GM12872 (cell line): Measurements from ENCODE around the gene TMEM131L.
A peak's percentile ranks its signal among the peaks of the same experiment; 100 is the strongest.

Source experiments
- CTCF ChIP-seq: IDR thresholded peaks from 3 replicates; pipeline ENCODE4 v1.5.1; 2011; ENCODE audit warnings: low read depth, mild to moderate bottlenecking, low read length, moderate library complexity; ENCODE audit not compliant: insufficient read depth

The TMEM131L gene

DNA sequence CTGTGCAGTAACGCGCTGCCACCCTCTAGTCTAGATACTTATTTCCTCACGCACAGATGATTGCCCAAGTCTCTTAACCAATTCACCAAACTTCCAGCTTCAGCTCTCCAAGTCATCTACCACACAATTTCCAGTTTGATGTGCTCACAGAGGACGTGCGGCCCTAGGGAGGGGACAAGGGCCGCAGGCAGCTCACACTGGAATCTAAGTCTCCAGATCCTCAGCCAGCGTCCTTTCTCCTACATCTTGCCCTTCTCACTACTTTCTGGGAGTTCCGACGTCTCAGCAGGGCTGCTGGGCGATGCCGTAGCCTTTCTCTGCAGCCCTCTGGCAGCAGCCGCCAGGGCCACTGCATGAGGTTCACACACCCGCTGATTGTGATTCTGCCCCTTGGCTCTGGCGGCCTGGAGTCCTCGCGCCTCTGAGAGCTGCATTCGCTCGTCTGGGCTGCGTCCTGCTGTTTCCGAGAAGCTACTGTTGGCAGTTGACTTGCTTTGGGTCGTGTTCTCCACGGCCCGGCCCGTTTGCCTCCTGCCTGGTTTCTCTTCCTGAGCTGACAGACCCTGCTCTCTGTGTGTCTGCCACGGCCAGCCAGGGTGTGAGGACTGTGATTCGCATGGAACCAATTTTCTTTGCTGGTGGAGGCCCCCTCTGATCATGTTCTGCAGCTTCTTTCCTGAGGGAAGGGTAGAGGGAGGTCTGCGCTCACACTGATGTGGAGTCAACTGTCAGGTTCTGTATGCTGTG is 14.1 kb upstream of the TMEM131L start:
- TF ChIP-seq CTCF: no peak

DNA sequence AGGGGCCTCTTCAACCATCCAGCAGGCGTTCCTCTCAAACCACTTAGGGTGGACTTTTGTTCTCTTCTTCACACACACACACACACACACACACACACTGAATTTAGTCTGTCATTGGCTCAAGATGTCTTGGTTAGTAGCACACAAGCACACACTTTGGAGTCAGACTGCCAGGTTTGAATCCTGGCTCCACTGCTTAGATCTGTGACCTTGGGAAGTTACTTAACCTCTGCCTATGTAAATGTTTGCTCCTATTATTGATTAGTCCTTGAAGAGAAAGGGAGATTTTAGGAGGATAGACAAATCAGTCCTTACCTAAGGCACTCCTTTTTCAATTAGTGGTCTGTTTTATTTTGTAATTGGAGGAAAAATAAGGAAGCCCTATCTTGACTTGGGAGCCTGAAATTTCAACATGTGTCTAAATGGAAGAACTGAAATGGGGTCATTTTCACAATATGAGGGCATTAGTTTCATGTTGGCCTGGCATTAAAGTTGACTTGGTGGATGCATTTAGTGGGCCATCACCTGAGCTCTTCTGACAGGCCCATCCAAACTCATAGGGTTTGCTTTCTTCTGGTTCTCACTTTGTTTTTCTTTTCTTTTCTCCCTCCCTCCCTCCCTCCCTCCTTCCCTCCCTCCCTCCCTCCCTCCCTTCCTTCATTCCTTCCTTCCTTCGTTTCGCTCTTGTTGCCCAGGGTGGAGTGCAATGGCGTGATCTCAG is 13.3 kb upstream of the TMEM131L start:
- no peak for TF ChIP-seq CTCF

DNA sequence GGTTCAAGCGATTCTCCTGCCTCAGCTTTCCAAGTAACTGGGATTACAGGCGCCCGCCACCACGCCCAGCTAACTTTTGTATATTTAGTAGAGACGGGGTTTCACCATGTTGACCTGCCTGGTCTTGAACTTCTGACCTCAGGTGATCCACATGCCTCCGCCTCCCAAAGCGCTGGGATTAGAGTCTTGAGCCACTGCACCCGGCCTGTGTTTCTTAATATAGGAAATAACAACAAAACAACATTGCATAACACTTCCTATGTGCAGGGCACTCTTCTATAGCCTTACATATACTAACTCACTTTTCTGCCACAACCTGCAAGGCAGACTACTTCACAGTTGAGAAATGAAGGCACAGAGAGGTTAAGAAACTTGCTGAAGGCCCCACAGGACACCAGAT is 12.8 kb upstream of the TMEM131L start:
- TF ChIP-seq CTCF: no peak

DNA sequence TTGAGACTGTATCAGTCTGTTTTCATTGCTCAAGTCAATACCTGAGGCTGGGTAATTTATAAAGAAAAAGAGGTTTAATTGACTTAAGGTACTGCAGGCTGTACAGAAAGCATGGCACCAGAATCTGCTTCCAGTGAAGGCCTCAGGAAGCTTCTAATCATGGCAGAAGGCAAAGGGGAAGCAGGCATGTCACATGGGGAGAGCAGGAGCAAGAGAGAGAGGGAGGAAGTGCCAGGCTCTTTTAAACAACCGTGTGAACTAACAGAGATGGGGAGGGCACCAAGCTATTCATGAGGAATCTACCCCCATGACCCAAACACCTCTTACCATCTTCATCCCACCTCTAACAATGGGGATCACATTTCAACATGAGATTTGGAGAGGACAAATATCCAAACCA is 7.2 kb upstream of the TMEM131L start:
- no peak for TF ChIP-seq CTCF

GRCh38 chr4:153464068-153464467 is 2.1 kb upstream of the TMEM131L start:
- no peak for TF ChIP-seq CTCF

DNA sequence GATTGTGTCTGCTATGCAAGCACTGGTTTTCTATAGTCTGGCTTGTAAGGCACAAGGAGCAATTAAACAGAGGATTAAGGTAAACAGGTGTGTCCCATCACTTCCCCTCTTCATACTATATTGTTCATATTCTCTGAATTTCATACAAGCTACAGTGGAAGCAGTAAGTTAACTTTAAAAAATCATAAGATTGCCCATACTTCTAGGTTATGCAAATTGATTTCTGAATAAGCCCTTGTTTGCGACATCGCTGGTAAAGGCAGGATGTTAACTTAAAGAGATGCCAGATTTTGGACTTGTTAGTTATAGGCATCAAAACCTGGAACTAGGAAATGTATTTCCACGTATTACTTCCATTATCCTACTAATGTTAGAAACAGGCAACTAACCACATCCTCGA is 1.0 kb upstream of the TMEM131L start:
- no peak for TF ChIP-seq CTCF

- TF ChIP-seq CTCF: peak; percentile 44
These were observed 512 bp upstream of the TMEM131L start for GRCh38 chr4:153465615-153466080.
